Neuronal stem cell (in vitro differentiated cells): ENCODE data around the gene ATP9B.

Source experiments
- DNase-seq: peaks from one replicate; pipeline ENCODE4 v3.0.0-alpha.2; 2013; ENCODE audit warnings: low spot score
- H2AFZ ChIP-seq: one replicate; pipeline ENCODE4 v1.6.1; 2013; ENCODE audit warnings: mild to moderate bottlenecking, low read length, inconsistent platforms
- H2AK5ac ChIP-seq: 2 replicates; pipeline ENCODE4 v1.6.1; 2013; ENCODE audit warnings: low read depth, mild to moderate bottlenecking, inconsistent platforms, low read length, moderate library complexity, mixed read lengths
- H2BK120ac ChIP-seq: 2 replicates; pipeline ENCODE4 v1.6.1; 2013; ENCODE audit warnings: low read depth, mild to moderate bottlenecking, inconsistent platforms, low read length, moderate library complexity, mixed read lengths
- H2BK12ac ChIP-seq: one replicate; pipeline ENCODE4 v1.6.1; 2013; ENCODE audit warnings: low read length, inconsistent platforms
- H2BK15ac ChIP-seq: 2 replicates; pipeline ENCODE4 v1.6.1; 2013; ENCODE audit warnings: mild to moderate bottlenecking, low read length, inconsistent platforms, mixed read lengths
- H2BK5ac ChIP-seq: one replicate; pipeline ENCODE4 v1.6.1; 2013; ENCODE audit warnings: inconsistent platforms, mild to moderate bottlenecking, low read length, moderate library complexity
- H3K14ac ChIP-seq: one replicate; pipeline ENCODE4 v1.6.1; 2013; ENCODE audit warnings: low read length, inconsistent platforms
- H3K18ac ChIP-seq: 2 replicates; pipeline ENCODE4 v1.6.1; 2013; ENCODE audit warnings: low read length, inconsistent platforms
- H3K23ac ChIP-seq: 2 replicates; pipeline ENCODE4 v1.6.1; 2013; ENCODE audit warnings: low read depth, mild to moderate bottlenecking, mixed read lengths, low read length, inconsistent platforms; ENCODE audit not compliant: poor library complexity
- H3K27ac ChIP-seq: replicated peaks from 3 replicates; pipeline ENCODE4 v1.5.1; 2013; ENCODE audit warnings: low read length, inconsistent platforms
- H3K27me3 ChIP-seq, 3 experiments: 2 replicates each; pipeline ENCODE4 v1.6.1; 2013; ENCODE audit warnings: low read length in 3 of 3, mild to moderate bottlenecking in 2 of 3, inconsistent platforms in 1 of 3, low read depth in 1 of 3, mixed read lengths in 1 of 3, moderate library complexity in 1 of 3; ENCODE audit not compliant: control insufficient read depth in 3 of 3, insufficient read depth in 3 of 3
- H3K36me3 ChIP-seq, 2 donors: replicated peaks in 1 of 2; 2 replicates each; pipeline ENCODE4 v1.6.1; 2013; ENCODE audit warnings: low read length in 2 of 2; ENCODE audit not compliant: control insufficient read depth in 2 of 2, insufficient read depth in 2 of 2
- H3K4ac ChIP-seq: 2 replicates; pipeline ENCODE4 v1.6.1; 2013; ENCODE audit warnings: inconsistent platforms, mild to moderate bottlenecking, low read length, moderate library complexity
- H3K4me1 ChIP-seq, 2 donors: 1 replicate in 1 of 2; 2 replicates in 1 of 2; pipeline ENCODE4 v1.6.1; 2013; ENCODE audit warnings: low read length in 2 of 2, low read depth in 1 of 2; ENCODE audit not compliant: control insufficient read depth in 2 of 2, insufficient read depth in 1 of 2
- H3K4me2 ChIP-seq: one replicate; pipeline ENCODE4 v1.6.1; 2013; ENCODE audit warnings: mild to moderate bottlenecking, low read length, inconsistent platforms; ENCODE audit not compliant: insufficient read depth, poor library complexity, severe bottlenecking
- H3K4me3 ChIP-seq, 2 donors: 2 replicates each; pipeline ENCODE4 v1.5.1; 2013; ENCODE audit warnings: low read length in 2 of 2, mild to moderate bottlenecking in 2 of 2, inconsistent platforms in 1 of 2, moderate library complexity in 1 of 2
- H3K79me1 ChIP-seq: one replicate; pipeline ENCODE4 v1.6.1; 2013; ENCODE audit warnings: low read depth, mild to moderate bottlenecking, inconsistent platforms, low read length, moderate library complexity
- H3K9ac ChIP-seq: one replicate; pipeline ENCODE4 v1.6.1; 2013; ENCODE audit warnings: mild to moderate bottlenecking, low read depth, low read length, inconsistent platforms; ENCODE audit not compliant: poor library complexity
- H3K9me3 ChIP-seq, 2 donors: replicated peaks in 1 of 2; 2 replicates each; pipeline versions ENCODE3 to v1.6.1; 2013; ENCODE audit warnings: low read length in 2 of 2, mild to moderate bottlenecking in 2 of 2, inconsistent platforms in 1 of 2, low read depth in 1 of 2, mixed read lengths in 1 of 2, moderate library complexity in 1 of 2; ENCODE audit not compliant: control insufficient read depth in 2 of 2, insufficient read depth in 1 of 2
- H4K8ac ChIP-seq: one replicate; pipeline ENCODE4 v1.6.1; 2013; ENCODE audit warnings: low read depth, mild to moderate bottlenecking, inconsistent platforms, low read length, moderate library complexity
- H4K91ac ChIP-seq: one replicate; pipeline ENCODE4 v1.6.1; 2013; ENCODE audit warnings: low read length, low read depth, mild to moderate bottlenecking, inconsistent platforms; ENCODE audit not compliant: poor library complexity
- WGBS, 2 donors: extraction: QIAGEN DNeasy Blood & Tissue Kit; methylation state at CpG; one replicate each; pipeline ENCODE4 v1.1.7; 2013; ENCODE audit warnings: missing lambda C conversion rate in 2 of 2, mixed read lengths in 1 of 2; ENCODE audit not compliant: insufficient read length in 2 of 2, insufficient replicate concordance in 1 of 2; ENCODE audit errors: extremely low coverage in 2 of 2; 5-methylcytosine and 5-hydroxymethylcytosine counted together

Gene ATP9B

GRCh38 chr18:79221136-79221535 lies 151.9 kb downstream of the ATP9B start:
- no peaks in the 10 kb centered on the region for H3K4me1 ChIP-seq
- WGBS, 2 donors = no CpG with 5 or more reads among the region's 5 CpGs
- H3K14ac ChIP-seq = no peak overlapping the region

GRCh38 chr18:79222790-79223189 lies 153.6 kb downstream of the ATP9B start:
- Histone ChIP-seq H2AFZ (no peak overlapping the region), H3K36me3 (peaks cover 0 to 3% of the 10 kb centered on the region in 2 donors), H2BK15ac (no peak overlapping the region), H3K27ac (no peak overlapping the region), H2AK5ac (no peak overlapping the region), H3K14ac (no peak overlapping the region), H3K23ac (no peak overlapping the region), H3K79me1 (no peaks in the 10 kb centered on the region), H2BK120ac (no peak overlapping the region), H4K91ac (no peak overlapping the region), H3K4ac (no peak overlapping the region), H3K18ac (no peak overlapping the region), H2BK12ac (no peak overlapping the region), H3K9ac (no peak overlapping the region), H3K27me3 (no peaks in the 10 kb centered on the region), H3K4me2 (no peak overlapping the region), H3K9me3 (no peaks in the 10 kb centered on the region), H3K4me1 (no peaks in the 10 kb centered on the region), H3K4me3 (no peak overlapping the region), H4K8ac (no peak overlapping the region), H2BK5ac (no peak overlapping the region)
- no peak for DNase-seq
- WGBS, 2 donors = no CpG with 5 or more reads among the region's 1 CpG

More at GRCh38 chr18:79221136-79221535, 151.9 kb downstream of the ATP9B start:
- Histone ChIP-seq H3K4me2 (no peak overlapping the region), H3K27me3 (no peaks in the 10 kb centered on the region), H3K4me3 (no peak overlapping the region), H4K91ac (no peak overlapping the region), H2BK120ac (no peak overlapping the region), H2BK15ac (no peak overlapping the region), H3K4ac (no peak overlapping the region), H3K9me3 (no peaks in the 10 kb centered on the region), H2AFZ (no peak overlapping the region), H2AK5ac (no peak overlapping the region), H3K36me3 (peaks cover 0 to 3% of the 10 kb centered on the region in 2 donors), H4K8ac (no peak overlapping the region), H3K23ac (no peak overlapping the region), H2BK5ac (no peak overlapping the region), H3K18ac (no peak overlapping the region), H3K27ac (no peak overlapping the region), H3K79me1 (no peaks in the 10 kb centered on the region), H2BK12ac (no peak overlapping the region), H3K9ac (no peak overlapping the region)
- DNase-seq = no peak

- Histone ChIP-seq H3K4ac (no peak overlapping the region), H3K14ac (no peak overlapping the region), H2BK15ac (no peak overlapping the region), H3K4me1 (no peaks in the 10 kb centered on the region), H4K91ac (no peak overlapping the region), H3K27me3 (no peaks in the 10 kb centered on the region), H3K9ac (no peak overlapping the region), H2BK120ac (no peak overlapping the region), H3K36me3 (peaks cover 0 to 3% of the 10 kb centered on the region in 2 donors), H3K27ac (no peak overlapping the region), H2AFZ (no peak overlapping the region), H3K79me1 (no peaks in the 10 kb centered on the region), H2BK12ac (no peak overlapping the region), H3K18ac (no peak overlapping the region), H4K8ac (no peak overlapping the region), H3K4me3 (no peak overlapping the region), H3K9me3 (no peaks in the 10 kb centered on the region), H2AK5ac (no peak overlapping the region), H3K4me2 (no peak overlapping the region), H2BK5ac (no peak overlapping the region), H3K23ac (no peak overlapping the region)
- WGBS, 2 donors = no CpG with 5 or more reads among the region's 1 CpG
- no peak for DNase-seq
These were observed 154.2 kb downstream of the ATP9B start for GRCh38 chr18:79223431-79223830.

GRCh38 chr18:79224381-79224780 lies 155.2 kb downstream of the ATP9B start:
- Histone ChIP-seq H3K4ac (peak overlapping the region; percentile 37), H3K23ac (no peak overlapping the region), H4K8ac (no peak overlapping the region), H2BK120ac (no peak overlapping the region), H3K9ac (no peak overlapping the region), H3K14ac (no peak overlapping the region), H3K36me3 (peaks cover 0 to 3% of the 10 kb centered on the region in 2 donors), H2BK15ac (no peak overlapping the region), H4K91ac (no peak overlapping the region), H3K4me2 (no peak overlapping the region), H3K4me3 (peak overlapping the region in 1 of 2 donors; percentile 16), H2AFZ (no peak overlapping the region), H3K4me1 (no peaks in the 10 kb centered on the region), H3K18ac (peak overlapping the region; percentile 48), H2BK5ac (no peak overlapping the region), H2AK5ac (no peak overlapping the region), H3K27ac (no peak overlapping the region), H3K9me3 (no peaks in the 10 kb centered on the region), H3K79me1 (no peaks in the 10 kb centered on the region), H3K27me3 (no peaks in the 10 kb centered on the region), H2BK12ac (no peak overlapping the region)
- WGBS, 2 donors = no CpG with 5 or more reads among the region's 3 CpGs
- no peak for DNase-seq
